NB4 (cell line): ENCODE data around the gene RNF130.

ENCODE experiments used
- CTCF ChIP-seq: IDR thresholded peaks from one replicate; pipeline ENCODE4 v1.5.1; 2012; ENCODE audit warnings: low read depth, low read length
- MYC ChIP-seq: IDR thresholded peaks from 2 replicates; pipeline ENCODE4 v1.6.1; 2011; ENCODE audit warnings: low read depth, low read length
- POLR2A ChIP-seq: IDR thresholded peaks from 2 replicates; pipeline ENCODE4 v1.6.1; 2011; ENCODE audit warnings: mild to moderate bottlenecking; ENCODE audit not compliant: insufficient read length; ENCODE audit errors: extremely low read depth
- TF ChIP-seq, protein P1 (sequence below): IDR thresholded peaks from 2 replicates; pipeline ENCODE4 v1.6.1; 2011; ENCODE audit warnings: low read depth, low read length

- TF ChIP-seq CTCF (no peak), MYC (no peak), POLR2A (no peak)
- TF ChIP-seq, protein P1, sequence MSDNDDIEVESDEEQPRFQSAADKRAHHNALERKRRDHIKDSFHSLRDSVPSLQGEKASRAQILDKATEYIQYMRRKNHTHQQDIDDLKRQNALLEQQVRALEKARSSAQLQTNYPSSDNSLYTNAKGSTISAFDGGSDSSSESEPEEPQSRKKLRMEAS = no peak
Measured at GRCh38 chr5:179930788-179931473, 140.6 kb downstream of the RNF130 start.
